DOHH2 (cell line): Measurements from ENCODE around the gene RALGPS2.
"Not testable (repeated sequence)": the region's sequence is repeated elsewhere in the genome, so short reads cannot be mapped to it uniquely, and the experiment has no call there.

Source experiments
- H3F3A ChIP-seq: fragments of 200-600 bp; sonication (generic), shearing (Covaris generic); 2 replicates; pipeline ENCODE4 v1.6.0; 2016; ENCODE audit warnings: antibody characterized with exemption, mild to moderate bottlenecking; ENCODE audit not compliant: control insufficient read depth, insufficient read depth
- H3K27ac ChIP-seq: fragments of 200-600 bp; sonication (generic); 2 replicates; pipeline ENCODE4 v1.5.1; 2014; ENCODE audit warnings: low read depth, mild to moderate bottlenecking, low read length, moderate library complexity
- H3K27me3 ChIP-seq: fragments of 200-600 bp; sonication (generic); 2 replicates; pipeline ENCODE4 v1.6.1; 2014; ENCODE audit warnings: mild to moderate bottlenecking, low read length, mixed read lengths; ENCODE audit not compliant: control insufficient read depth
- H3K36me3 ChIP-seq: fragments of 200-600 bp; sonication (generic); 2 replicates; pipeline ENCODE4 v1.6.1; 2014; ENCODE audit warnings: mild to moderate bottlenecking, low read length, moderate library complexity, mixed read lengths; ENCODE audit not compliant: control insufficient read depth
- H3K4me1 ChIP-seq: fragments of 200-600 bp; sonication (generic); 2 replicates; pipeline ENCODE4 v1.6.1; 2014; ENCODE audit warnings: mild to moderate bottlenecking, low read length, mixed read lengths; ENCODE audit not compliant: control insufficient read depth
- H3K4me2 ChIP-seq: fragments of 200-600 bp; sonication (generic); 2 replicates; pipeline ENCODE4 v1.6.0; 2014; ENCODE audit warnings: mild to moderate bottlenecking, low read length, moderate library complexity
- H3K4me3 ChIP-seq: fragments of 200-600 bp; sonication (generic); 2 replicates; pipeline ENCODE4 v1.5.1; 2014; ENCODE audit warnings: mild to moderate bottlenecking, low read length, mixed read lengths
- H3K79me2 ChIP-seq: fragments of 200-600 bp; sonication (generic); 2 replicates; pipeline ENCODE4 v1.6.1; 2014; ENCODE audit warnings: mild to moderate bottlenecking, low read length, mixed read lengths; ENCODE audit not compliant: control insufficient read depth
- H3K9me2 ChIP-seq: fragments of 200-600 bp; sonication (generic); replicated peaks from 2 replicates; pipeline ENCODE4 v1.6.1; 2014; ENCODE audit warnings: mild to moderate bottlenecking, low read length, mixed read lengths; ENCODE audit not compliant: control insufficient read depth
- H3K9me3 ChIP-seq: fragments of 200-600 bp; sonication (generic); 2 replicates; pipeline ENCODE4 v1.6.1; 2014; ENCODE audit warnings: antibody characterized with exemption, low read length, mixed read lengths; ENCODE audit not compliant: control insufficient read depth, insufficient read depth
- H4K20me1 ChIP-seq: fragments of 200-600 bp; sonication (generic); 2 replicates; pipeline ENCODE4 v1.6.0; 2014; ENCODE audit warnings: low read depth, mild to moderate bottlenecking, antibody characterized with exemption, low read length, moderate library complexity; ENCODE audit not compliant: control insufficient read depth, insufficient read depth
- EZH2phosphoT487 ChIP-seq: fragments of 200-600 bp; sonication (generic); IDR thresholded peaks from 2 replicates; pipeline ENCODE4 v1.6.1; 2017; ENCODE audit warnings: borderline replicate concordance, mild to moderate bottlenecking, antibody characterized with exemption, low read length, moderate library complexity, mixed read lengths
- TF ChIP-seq, protein P1 (sequence below): fragments of 200-600 bp; sonication (generic); IDR thresholded peaks from one replicate; pipeline ENCODE4 v1.5.1; 2014; ENCODE audit warnings: antibody characterized with exemption, mild to moderate bottlenecking, low read depth, low read length; ENCODE audit not compliant: poor library complexity, severe bottlenecking

Gene RALGPS2

DNA sequence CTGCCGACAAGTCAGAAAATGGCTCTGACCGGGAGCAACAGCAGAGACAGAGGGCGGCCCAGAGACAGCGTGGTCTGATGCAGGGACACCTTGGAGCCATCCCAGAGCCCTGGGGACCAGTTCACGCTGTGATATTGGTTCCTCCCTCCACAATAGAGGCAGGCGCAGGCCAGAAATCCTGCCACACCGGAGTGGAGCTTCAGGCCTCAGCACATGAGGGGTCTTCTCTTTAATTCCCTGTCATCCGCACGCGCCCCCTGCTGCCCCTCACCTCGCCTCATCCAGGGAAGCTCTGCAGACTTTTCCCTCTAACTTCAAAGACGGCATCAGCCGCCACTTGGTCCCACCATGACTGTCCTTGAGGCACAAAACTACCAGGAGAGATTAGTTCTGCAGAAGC is 221.4 kb downstream of the RALGPS2 start:
- no peak for TF ChIP-seq EZH2phosphoT487
- TF ChIP-seq, protein P1, sequence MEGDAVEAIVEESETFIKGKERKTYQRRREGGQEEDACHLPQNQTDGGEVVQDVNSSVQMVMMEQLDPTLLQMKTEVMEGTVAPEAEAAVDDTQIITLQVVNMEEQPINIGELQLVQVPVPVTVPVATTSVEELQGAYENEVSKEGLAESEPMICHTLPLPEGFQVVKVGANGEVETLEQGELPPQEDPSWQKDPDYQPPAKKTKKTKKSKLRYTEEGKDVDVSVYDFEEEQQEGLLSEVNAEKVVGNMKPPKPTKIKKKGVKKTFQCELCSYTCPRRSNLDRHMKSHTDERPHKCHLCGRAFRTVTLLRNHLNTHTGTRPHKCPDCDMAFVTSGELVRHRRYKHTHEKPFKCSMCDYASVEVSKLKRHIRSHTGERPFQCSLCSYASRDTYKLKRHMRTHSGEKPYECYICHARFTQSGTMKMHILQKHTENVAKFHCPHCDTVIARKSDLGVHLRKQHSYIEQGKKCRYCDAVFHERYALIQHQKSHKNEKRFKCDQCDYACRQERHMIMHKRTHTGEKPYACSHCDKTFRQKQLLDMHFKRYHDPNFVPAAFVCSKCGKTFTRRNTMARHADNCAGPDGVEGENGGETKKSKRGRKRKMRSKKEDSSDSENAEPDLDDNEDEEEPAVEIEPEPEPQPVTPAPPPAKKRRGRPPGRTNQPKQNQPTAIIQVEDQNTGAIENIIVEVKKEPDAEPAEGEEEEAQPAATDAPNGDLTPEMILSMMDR = no peak
- no peaks in the 10 kb centered on the region for H3K9me3 ChIP-seq
- H3K4me2 ChIP-seq = no peak overlapping the region
- H3K9me2 ChIP-seq = no peaks in the 10 kb centered on the region
- no peaks in the 10 kb centered on the region for H3K4me1 ChIP-seq
- no peaks in the 10 kb centered on the region for H4K20me1 ChIP-seq
- H3K36me3 ChIP-seq = no peaks in the 10 kb centered on the region
- peaks cover 10% of the 10 kb centered on the region for H3K27me3 ChIP-seq
- H3K79me2 ChIP-seq = no peaks in the 10 kb centered on the region
- H3K4me3 ChIP-seq = no peak overlapping the region
- H3K27ac ChIP-seq = no peak overlapping the region
- no peaks in the 10 kb centered on the region for H3F3A ChIP-seq

DNA sequence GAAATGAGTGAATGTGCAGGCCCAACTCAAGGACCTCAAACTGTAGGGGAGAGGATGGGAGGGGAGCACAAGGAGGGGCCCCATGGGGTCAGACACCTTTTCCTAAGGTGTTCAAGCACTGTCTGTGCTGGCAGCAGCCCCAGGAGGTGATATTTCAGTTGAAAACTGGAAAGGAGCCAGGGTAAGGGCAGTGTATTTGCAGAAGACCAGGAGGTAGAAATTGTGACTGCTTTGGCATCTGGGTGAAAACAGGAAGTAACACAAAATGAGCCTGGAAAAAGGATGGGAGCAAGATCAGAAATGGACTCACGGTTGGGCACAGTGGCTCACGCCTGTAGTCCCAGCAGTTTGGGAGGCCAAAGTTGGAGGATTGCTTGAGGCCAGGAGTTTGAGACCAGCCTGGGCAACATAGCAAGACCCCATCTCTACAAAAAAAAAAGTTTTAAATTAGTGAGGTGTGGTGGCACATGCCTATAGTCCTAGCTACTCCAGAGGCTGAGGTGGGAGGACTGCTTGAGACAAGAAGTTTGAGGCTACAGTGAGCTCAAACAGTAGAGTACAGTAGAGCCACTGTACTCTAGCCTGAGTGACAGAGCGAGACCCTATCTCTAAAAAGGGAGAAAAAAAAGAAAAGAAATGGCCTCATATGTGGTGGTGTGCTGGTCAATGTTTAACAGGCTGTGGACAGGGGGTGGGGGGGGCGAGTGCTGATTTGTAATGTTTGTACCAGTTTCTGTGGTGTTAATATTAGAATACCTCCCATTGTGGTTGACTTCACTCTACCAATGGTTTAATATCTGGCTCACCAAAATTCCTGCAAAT is 222.0 kb downstream of the RALGPS2 start:
- no peaks in the 10 kb centered on the region for H4K20me1 ChIP-seq
- H3K27me3 ChIP-seq = peaks cover 10% of the 10 kb centered on the region
- H3K36me3 ChIP-seq = no peaks in the 10 kb centered on the region
- no peaks in the 10 kb centered on the region for H3F3A ChIP-seq
- no peaks in the 10 kb centered on the region for H3K4me1 ChIP-seq
- no peak overlapping the region for H3K4me3 ChIP-seq
- H3K27ac ChIP-seq = no peak overlapping the region
- H3K9me2 ChIP-seq = no peaks in the 10 kb centered on the region
- no peaks in the 10 kb centered on the region for H3K79me2 ChIP-seq
- no peak overlapping the region for H3K4me2 ChIP-seq
- TF ChIP-seq EZH2phosphoT487 = no peak
- H3K9me3 ChIP-seq = no peaks in the 10 kb centered on the region

DNA sequence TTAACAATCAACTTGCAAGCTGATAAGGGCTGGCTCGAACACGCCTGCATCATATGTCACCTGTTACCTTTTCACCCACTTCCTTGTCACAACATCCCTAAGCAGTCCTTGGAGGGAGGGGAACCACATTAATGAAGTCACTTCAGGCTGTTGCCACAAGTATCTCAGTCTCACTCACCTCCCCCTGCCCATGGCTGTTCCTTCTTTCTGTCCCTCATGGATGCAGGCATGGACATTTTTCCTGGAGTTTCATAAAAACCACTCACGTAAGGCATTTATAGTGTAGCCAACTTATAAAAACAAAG is 222.6 kb downstream of the RALGPS2 start:
- Histone ChIP-seq H3F3A (no peaks in the 10 kb centered on the region), H4K20me1 (no peaks in the 10 kb centered on the region), H3K4me2 (no peak overlapping the region), H3K27me3 (peaks cover 10% of the 10 kb centered on the region), H3K9me3 (no peaks in the 10 kb centered on the region), H3K79me2 (no peaks in the 10 kb centered on the region), H3K4me1 (no peaks in the 10 kb centered on the region), H3K36me3 (no peaks in the 10 kb centered on the region), H3K4me3 (no peak overlapping the region), H3K27ac (no peak overlapping the region), H3K9me2 (no peaks in the 10 kb centered on the region)
- TF ChIP-seq, protein P1 = no peak
- TF ChIP-seq EZH2phosphoT487 = no peak

DNA sequence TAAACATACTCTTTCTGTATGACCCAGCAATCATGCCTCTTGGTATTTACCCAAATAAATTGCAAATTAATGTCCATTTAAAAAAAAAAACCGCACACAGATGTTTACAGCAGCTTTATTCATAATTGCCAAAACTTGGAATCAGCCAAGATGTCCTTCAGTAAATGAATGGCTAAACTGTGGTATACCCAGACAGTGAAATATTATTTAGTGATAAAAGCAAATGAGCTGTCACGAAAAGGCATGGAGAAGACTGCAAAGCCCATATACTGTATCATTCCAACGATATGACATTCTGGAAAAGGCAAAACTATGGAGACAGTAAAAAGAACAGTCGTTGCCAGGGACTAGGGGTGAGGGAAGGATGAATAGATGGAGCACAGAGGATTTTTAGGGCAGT is 223.6 kb downstream of the RALGPS2 start:
- TF ChIP-seq EZH2phosphoT487 = no peak
- TF ChIP-seq, protein P1 = no peak
- no peak overlapping the region for H3K27ac ChIP-seq
- H3K36me3 ChIP-seq = no peaks in the 10 kb centered on the region
- no peaks in the 10 kb centered on the region for H3K9me2 ChIP-seq
- no peaks in the 10 kb centered on the region for H3K79me2 ChIP-seq
- no peaks in the 10 kb centered on the region for H3K9me3 ChIP-seq
- H3K4me2 ChIP-seq = no peak overlapping the region
- peaks cover 10% of the 10 kb centered on the region for H3K27me3 ChIP-seq
- H4K20me1 ChIP-seq = no peaks in the 10 kb centered on the region
- no peak overlapping the region for H3K4me3 ChIP-seq
- H3K4me1 ChIP-seq = no peaks in the 10 kb centered on the region
- H3F3A ChIP-seq = no peaks in the 10 kb centered on the region

DNA sequence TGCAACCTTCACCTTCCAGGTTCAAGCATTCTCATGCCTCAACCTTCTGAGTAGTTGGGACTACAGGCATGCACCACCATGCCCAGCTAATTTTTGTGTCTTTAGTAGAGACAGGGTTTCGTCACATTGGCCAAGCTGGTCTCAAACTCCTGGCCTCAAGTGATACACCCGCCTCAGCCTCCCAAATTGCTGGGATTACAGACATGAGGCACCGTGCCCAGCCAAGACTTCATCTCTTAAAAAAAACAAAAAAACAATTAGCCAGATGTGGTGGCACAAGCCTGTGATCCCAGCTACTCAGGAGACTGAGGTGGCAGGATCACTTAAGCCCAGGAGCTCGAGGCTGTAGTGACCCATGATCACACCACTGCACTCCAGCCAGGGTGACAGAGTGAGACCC is 224.8 kb downstream of the RALGPS2 start:
- not testable (repeated sequence) for H3K4me1 ChIP-seq, H3F3A ChIP-seq, H3K27ac ChIP-seq, H3K79me2 ChIP-seq, H3K4me2 ChIP-seq, H3K36me3 ChIP-seq, H3K4me3 ChIP-seq, H4K20me1 ChIP-seq, H3K9me2 ChIP-seq, H3K9me3 ChIP-seq
- H3K27me3 ChIP-seq = peaks cover 10% of the 10 kb centered on the region
